OCI-LY3 (cell line): ENCODE measurements around the gene SYTL1.

Experiments used
- H2AFZ ChIP-seq: fragments of 200-600, 300-600 bp; shearing (Covaris generic); 2 replicates; pipeline ENCODE4 v1.6.0; 2014; ENCODE audit warnings: antibody characterized with exemption, low read depth, low read length
- H3K27ac ChIP-seq: fragments of 200-600, 300-600 bp; sonication (generic); 2 replicates; pipeline ENCODE4 v1.5.1; 2014; ENCODE audit warnings: mild to moderate bottlenecking, low read length, moderate library complexity, mixed read lengths
- H3K27me3 ChIP-seq: fragments of 200-600, 300-600 bp; sonication (generic); 2 replicates; pipeline ENCODE4 v1.6.1; 2014; ENCODE audit warnings: low read depth, low read length, mixed read lengths
- H3K36me3 ChIP-seq: fragments of 200-600, 300-600 bp; sonication (generic); replicated peaks from 2 replicates; pipeline ENCODE3; 2014; ENCODE audit warnings: low read depth, low read length, mixed read lengths
- H3K4me1 ChIP-seq: fragments of 300-600, 200-600 bp; sonication (generic); 2 replicates; pipeline ENCODE4 v1.6.1; 2014; ENCODE audit warnings: low read length, mixed read lengths
- H3K4me2 ChIP-seq: fragments of 200-600, 300-600 bp; sonication (generic); 2 replicates; pipeline ENCODE4 v1.6.1; 2014; ENCODE audit warnings: low read length, mixed read lengths
- H3K4me3 ChIP-seq: fragments of 300-600, 200-600 bp; sonication (generic); 2 replicates; pipeline ENCODE4 v1.5.1; 2014; ENCODE audit warnings: antibody characterized with exemption, mild to moderate bottlenecking, low read length, moderate library complexity
- H3K79me2 ChIP-seq: fragments of 300-600, 200-600 bp; shearing (Covaris generic); 2 replicates; pipeline ENCODE4 v1.6.1; 2014; ENCODE audit warnings: mild to moderate bottlenecking, low read length, mixed read lengths
- H3K9ac ChIP-seq: fragments of 300-600, 200-600 bp; shearing (Covaris generic); 2 replicates; pipeline ENCODE4 v1.6.0; 2014; ENCODE audit warnings: mild to moderate bottlenecking, low read length, moderate library complexity
- H3K9me3 ChIP-seq: fragments of 200-600, 300-600 bp; shearing (Covaris generic); 2 replicates; pipeline ENCODE4 v1.6.1; 2014; ENCODE audit warnings: low read length, mixed read lengths; ENCODE audit not compliant: insufficient read depth
- H4K20me1 ChIP-seq: fragments of 200-600, 300-600 bp; sonication (generic); 2 replicates; pipeline ENCODE4 v1.6.1; 2016; ENCODE audit warnings: low read length, mixed read lengths; ENCODE audit not compliant: insufficient read depth
- EZH2phosphoT487 ChIP-seq: fragments of 200-600 bp; shearing (Covaris generic); IDR thresholded peaks from 2 replicates; pipeline ENCODE4 v1.6.1; 2018; ENCODE audit warnings: antibody characterized with exemption, mixed run types, low read depth
- TF ChIP-seq, protein P1 (sequence below): fragments of 200-600, 300-600 bp; sonication (generic); IDR thresholded peaks from 2 replicates; pipeline ENCODE4 v1.5.1; 2014; ENCODE audit warnings: antibody characterized with exemption, low read length, low read depth

SYTL1 gene

DNA sequence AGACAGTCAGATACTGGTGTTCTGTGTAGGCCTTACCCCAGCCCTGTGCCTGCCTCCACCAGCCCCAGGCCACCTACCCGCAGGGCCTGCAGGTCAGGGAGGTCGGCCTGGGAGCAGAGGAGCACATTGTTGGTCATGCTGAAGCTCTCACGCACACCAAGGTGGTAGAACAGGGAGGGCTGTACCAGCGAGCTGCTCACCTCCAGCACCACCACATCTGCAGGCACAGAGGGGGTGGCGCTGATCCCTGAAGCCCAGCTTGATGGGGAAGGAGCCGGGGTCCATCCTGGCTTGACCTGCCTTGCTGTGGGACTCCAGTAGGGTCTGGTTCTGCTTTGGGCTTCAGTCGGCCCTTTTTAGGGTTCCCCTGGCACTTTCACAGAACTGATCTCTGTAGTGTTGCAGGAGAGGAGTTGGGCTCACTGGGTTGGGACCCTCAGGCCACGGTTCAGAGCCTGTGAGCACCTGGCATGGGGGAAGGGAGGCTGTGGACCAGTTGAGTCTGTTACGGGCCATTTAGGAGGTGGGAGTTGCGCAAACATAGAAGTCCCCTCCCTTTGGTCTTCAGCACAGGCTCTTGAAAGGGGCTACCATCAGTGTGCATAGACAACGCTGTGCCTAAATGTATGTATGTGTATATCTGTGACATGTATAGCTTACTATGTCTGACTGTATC lies 23.0 kb downstream of the SYTL1 start:
- H3K9ac ChIP-seq, result peak overlapping the region; percentile 28; the same call in 1 of the 2 replicates
- no peaks in the 10 kb centered on the region for H3K79me2 ChIP-seq
- peak overlapping the region; percentile 56; the same call in 1 of the 2 replicates for H2AFZ ChIP-seq
- no peaks in the 10 kb centered on the region for H3K9me3 ChIP-seq
- H4K20me1 ChIP-seq, result no peaks in the 10 kb centered on the region
- H3K4me3 ChIP-seq, result peak overlapping the region; percentile 96
- no peaks in the 10 kb centered on the region for H3K36me3 ChIP-seq
- H3K27ac ChIP-seq, result no peak overlapping the region
- H3K4me1 ChIP-seq, result peaks cover 23% of the 10 kb centered on the region
- H3K27me3 ChIP-seq, result peaks cover 2% of the 10 kb centered on the region; the same call in 1 of the 2 replicates
- TF ChIP-seq, protein P1, sequence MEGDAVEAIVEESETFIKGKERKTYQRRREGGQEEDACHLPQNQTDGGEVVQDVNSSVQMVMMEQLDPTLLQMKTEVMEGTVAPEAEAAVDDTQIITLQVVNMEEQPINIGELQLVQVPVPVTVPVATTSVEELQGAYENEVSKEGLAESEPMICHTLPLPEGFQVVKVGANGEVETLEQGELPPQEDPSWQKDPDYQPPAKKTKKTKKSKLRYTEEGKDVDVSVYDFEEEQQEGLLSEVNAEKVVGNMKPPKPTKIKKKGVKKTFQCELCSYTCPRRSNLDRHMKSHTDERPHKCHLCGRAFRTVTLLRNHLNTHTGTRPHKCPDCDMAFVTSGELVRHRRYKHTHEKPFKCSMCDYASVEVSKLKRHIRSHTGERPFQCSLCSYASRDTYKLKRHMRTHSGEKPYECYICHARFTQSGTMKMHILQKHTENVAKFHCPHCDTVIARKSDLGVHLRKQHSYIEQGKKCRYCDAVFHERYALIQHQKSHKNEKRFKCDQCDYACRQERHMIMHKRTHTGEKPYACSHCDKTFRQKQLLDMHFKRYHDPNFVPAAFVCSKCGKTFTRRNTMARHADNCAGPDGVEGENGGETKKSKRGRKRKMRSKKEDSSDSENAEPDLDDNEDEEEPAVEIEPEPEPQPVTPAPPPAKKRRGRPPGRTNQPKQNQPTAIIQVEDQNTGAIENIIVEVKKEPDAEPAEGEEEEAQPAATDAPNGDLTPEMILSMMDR, result no peak
- no peak for TF ChIP-seq EZH2phosphoT487
- peak overlapping the region; percentile 96 for H3K4me2 ChIP-seq

DNA sequence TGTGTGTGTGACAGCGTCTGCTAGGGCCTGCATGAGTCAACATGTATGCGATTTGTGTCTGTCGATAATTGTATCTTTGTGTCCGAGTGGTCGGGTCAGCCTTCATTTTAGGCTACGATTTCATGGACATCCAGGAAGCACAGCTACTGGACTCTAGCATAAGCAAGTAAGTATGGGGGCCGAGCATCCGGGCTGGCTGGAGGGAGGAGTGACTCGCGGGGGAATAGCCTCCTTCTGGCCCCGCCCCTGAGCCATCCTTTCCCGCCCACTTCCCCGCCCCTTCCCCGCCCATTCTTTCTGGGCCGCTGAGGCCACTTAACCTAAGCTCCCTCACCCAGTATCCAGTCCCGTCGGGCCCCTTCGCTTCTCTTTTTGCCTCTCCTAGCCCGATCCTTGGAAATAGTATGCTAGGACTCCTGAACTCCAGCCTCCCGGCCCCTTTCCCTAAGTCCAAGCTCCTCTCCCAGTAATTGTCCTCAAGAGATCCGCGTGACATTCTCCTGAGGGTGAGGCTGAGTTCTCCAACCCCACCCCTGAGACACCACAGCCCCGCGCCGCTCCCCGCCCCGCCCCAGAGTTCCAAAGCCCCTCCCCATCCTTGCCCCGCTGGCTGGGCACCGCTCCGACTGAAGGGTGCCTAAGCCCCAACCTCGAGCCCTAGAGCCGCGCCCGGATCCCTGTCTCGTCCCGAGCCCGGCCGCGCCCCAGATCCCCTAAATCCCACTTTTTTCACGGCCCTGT lies 23.7 kb downstream of the SYTL1 start:
- peaks cover 24% of the 10 kb centered on the region for H3K4me1 ChIP-seq
- no peaks in the 10 kb centered on the region for H4K20me1 ChIP-seq
- peak overlapping the region; percentile 96 for H3K4me2 ChIP-seq
- H3K9me3 ChIP-seq, result no peaks in the 10 kb centered on the region
- peak overlapping the region; percentile 12; the same call in 1 of the 2 replicates for H3K27ac ChIP-seq
- no peaks in the 10 kb centered on the region for H3K27me3 ChIP-seq
- TF ChIP-seq, protein P1, result no peak
- no peak for TF ChIP-seq EZH2phosphoT487
- H3K4me3 ChIP-seq, result peak overlapping the region; percentile 96
- no peaks in the 10 kb centered on the region for H3K79me2 ChIP-seq
- H2AFZ ChIP-seq, result peak overlapping the region; percentile 56; the same call in 1 of the 2 replicates
- H3K9ac ChIP-seq, result peak overlapping the region; percentile 73
- H3K36me3 ChIP-seq, result no peaks in the 10 kb centered on the region

DNA sequence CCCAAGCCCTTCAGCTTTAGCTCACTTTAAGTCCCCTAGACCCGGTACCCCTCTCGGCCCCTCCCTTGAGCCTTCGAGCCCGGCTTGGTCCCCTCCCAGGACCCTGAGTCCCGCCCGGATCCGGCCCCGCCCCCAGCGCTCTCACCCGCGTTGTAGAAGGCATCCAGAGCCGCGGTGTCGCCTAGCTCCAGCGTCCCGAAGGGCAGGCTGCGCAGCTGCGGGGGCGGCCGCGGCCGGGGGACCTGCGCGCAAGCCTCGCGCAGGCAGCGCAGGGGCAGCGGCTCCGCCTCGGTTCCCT lies 24.2 kb downstream of the SYTL1 start:
- H3K9ac ChIP-seq, result peak overlapping the region; percentile 73
- H3K79me2 ChIP-seq, result no peaks in the 10 kb centered on the region
- peaks cover 24% of the 10 kb centered on the region for H3K4me1 ChIP-seq
- peak overlapping the region; percentile 30; the same call in 1 of the 2 replicates for H2AFZ ChIP-seq
- H3K27me3 ChIP-seq, result no peaks in the 10 kb centered on the region
- TF ChIP-seq, protein P1, result no peak
- TF ChIP-seq EZH2phosphoT487, result no peak
- H3K4me3 ChIP-seq, result peak overlapping the region; percentile 96
- no peaks in the 10 kb centered on the region for H3K36me3 ChIP-seq
- 0 out of 2 replicates have a peak overlapping the region, but pooled peaks have one; percentile 12 for H3K27ac ChIP-seq
- H4K20me1 ChIP-seq, result no peaks in the 10 kb centered on the region
- H3K4me2 ChIP-seq, result peak overlapping the region; percentile 96
- H3K9me3 ChIP-seq, result no peaks in the 10 kb centered on the region
